ENCODE data around the gene PKD1L1. TPM values are rescaled to one million over a fixed set of nuclear protein-coding genes. Genes with fewer than 3 reads are reported as not detected.
A peak's percentile ranks its signal among the peaks of the same experiment; 100 is the strongest.

Gene PKD1L1
- total RNA-seq, 1 donor from 2014 or later, result 0.30 TPM

- DNase-seq, result no peak
These were observed 82.1 kb downstream of the PKD1L1 start for GRCh38 chr7:47866120-47866519.

DNA sequence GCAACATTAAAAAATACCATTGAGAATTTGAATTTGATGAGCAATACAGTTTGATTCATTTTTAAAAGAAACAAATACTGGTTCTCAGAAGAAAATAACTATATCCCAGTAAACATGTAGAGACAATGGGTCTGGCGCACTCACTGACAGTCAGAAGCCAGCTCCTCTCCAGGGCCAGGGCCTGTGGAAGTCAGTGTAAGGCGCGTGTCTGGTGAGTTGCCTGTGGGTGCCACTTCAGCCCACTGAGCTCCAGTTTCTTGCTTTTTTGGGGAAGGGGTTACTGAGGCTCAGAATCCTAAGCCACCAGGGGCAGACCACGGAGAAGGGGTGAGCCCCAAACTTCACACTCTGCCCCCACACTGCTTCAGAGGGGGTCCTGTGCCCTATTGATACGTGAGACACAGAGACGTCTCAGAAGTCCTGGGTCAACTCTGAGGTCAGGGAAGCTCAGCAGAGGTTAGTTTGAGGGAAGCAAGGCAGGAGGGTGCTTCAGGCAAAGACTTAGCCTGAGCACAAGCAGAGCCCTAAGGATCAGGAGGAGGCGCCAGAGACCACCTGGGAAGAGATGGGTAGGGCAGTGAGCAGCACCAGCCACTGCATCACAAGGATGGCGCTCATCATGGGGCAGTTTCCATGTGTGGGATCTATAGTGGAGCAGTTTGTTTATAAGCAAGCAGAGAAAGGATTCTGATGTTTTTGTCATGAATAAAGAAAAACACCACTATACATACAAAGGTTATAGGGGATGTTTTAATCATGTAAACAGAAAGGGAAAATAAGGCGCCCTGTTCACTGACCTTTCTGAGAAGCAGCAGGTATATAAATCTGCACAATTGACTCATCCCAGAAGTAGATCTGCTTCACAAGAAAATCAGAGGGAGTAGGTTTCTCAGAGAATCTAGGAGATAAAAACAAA is 95.7 kb downstream of the PKD1L1 start:
- DNase-seq, result no peak

- no peak for DNase-seq
These were observed 101.1 kb downstream of the PKD1L1 start for GRCh38 chr7:47847207-47847606.

GRCh38 chr7:47846138-47846836 is 102.0 kb downstream of the PKD1L1 start:
- no peak for DNase-seq

- DNase-seq, result no peak
These were observed 104.0 kb downstream of the PKD1L1 start for GRCh38 chr7:47844311-47844710.

GRCh38 chr7:47843291-47843690 is 105.0 kb downstream of the PKD1L1 start:
- no peak for DNase-seq

GRCh38 chr7:47839381-47839780 is 108.9 kb downstream of the PKD1L1 start:
- DNase-seq, result no peak

GRCh38 chr7:47837826-47838225 is 110.4 kb downstream of the PKD1L1 start:
- no peak for DNase-seq

DNA sequence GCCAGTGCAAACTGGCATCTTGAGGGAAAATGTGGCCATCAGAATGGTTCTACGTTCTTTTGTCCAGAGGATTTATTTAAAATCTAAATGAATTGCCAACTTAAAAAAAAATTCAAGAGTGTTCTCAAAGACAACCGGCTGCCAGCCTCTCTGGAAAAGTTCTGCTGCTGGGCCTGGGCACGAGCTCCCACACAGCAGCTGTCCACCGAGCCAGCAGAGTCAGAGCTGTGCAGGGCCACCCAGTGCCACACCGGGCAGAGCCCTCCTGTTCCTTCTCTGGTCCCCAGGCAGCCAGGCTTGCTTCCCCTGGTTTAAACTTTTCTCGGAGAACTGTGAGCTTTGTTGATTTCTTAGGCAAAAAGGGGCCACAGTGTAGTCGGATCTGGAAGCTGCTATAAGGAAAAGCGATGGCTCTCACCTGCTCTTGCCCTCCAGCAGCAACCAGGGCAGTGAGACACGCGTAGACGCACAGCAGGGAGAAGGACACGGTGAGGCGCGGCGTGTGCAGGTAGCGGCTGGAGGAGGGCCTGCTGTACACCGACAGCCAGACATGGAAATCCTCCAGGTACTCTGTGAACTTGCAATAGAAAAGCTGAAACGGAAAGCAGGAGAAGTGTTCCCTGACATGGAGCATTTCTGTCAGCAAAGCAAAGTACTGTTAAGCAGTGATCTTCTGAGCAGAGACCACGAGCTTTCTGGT is 111.6 kb downstream of the PKD1L1 start:
- DNase-seq, result no peak

- DNase-seq, result no peak
These were observed 112.2 kb downstream of the PKD1L1 start for GRCh38 chr7:47836080-47836479.

- DNase-seq, result no peak
These were observed 115.1 kb downstream of the PKD1L1 start for GRCh38 chr7:47833211-47833610.

GRCh38 chr7:47832105-47832715 is 116.1 kb downstream of the PKD1L1 start:
- DNase-seq, result no peak

DNA sequence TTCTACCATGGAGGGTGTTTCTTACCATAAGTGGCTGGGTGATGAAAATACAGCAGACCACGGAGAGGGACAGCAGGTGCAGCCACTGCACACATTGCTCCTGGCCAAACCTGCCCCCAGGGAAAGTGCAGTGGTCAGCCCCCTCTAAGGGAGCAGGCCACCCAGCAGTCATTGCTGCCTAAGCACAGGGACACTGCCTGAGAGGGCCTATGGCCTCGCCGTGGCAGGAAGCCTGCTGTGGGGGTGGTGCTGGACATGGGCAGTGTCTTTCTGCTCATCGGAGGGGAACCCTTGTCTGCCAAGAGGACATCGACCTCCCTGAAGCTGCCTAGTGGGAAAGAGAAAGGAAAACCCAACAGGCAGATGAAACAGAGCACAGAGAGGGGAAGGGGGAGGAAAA is 118.3 kb downstream of the PKD1L1 start:
- no peak for DNase-seq

DNA sequence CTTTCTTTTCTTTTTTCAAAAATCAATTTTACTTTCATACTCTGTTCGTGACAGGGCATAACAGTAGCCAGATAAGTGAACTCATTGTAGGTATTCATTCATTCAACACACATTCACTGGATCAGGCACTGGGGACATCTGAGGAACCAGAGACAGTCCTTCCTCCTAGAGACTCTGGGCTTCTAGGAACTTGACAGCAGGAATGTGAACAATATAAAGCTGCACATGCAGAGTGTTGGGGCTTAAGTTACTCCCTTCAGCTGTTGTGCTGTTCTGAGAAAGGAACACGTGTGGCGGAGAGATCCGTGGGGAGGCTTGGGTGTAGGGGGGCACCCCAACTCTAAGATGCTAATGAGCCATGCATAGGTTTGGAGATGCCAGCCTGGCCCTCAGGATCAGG is 120.4 kb downstream of the PKD1L1 start:
- no peak for DNase-seq

- no peak for DNase-seq
These were observed 120.9 kb downstream of the PKD1L1 start for GRCh38 chr7:47827351-47827756.

- DNase-seq, result no peak
These were observed 121.5 kb downstream of the PKD1L1 start for GRCh38 chr7:47826754-47827153.

DNA sequence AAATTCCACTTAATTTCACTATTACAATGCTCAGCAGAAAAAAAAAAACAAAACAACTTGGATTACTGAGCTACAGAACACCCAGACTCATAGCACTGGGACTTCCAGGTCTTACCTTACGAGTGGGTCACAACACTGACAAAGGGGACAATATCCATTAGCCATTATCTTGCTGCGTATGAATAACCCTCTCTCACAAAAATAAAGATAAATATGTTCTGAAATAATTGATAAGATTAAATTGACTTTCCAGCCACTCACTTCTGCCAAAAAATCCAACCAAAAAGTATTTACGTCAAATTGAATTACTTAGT is 128.7 kb downstream of the PKD1L1 start:
- no peak for DNase-seq

DNA sequence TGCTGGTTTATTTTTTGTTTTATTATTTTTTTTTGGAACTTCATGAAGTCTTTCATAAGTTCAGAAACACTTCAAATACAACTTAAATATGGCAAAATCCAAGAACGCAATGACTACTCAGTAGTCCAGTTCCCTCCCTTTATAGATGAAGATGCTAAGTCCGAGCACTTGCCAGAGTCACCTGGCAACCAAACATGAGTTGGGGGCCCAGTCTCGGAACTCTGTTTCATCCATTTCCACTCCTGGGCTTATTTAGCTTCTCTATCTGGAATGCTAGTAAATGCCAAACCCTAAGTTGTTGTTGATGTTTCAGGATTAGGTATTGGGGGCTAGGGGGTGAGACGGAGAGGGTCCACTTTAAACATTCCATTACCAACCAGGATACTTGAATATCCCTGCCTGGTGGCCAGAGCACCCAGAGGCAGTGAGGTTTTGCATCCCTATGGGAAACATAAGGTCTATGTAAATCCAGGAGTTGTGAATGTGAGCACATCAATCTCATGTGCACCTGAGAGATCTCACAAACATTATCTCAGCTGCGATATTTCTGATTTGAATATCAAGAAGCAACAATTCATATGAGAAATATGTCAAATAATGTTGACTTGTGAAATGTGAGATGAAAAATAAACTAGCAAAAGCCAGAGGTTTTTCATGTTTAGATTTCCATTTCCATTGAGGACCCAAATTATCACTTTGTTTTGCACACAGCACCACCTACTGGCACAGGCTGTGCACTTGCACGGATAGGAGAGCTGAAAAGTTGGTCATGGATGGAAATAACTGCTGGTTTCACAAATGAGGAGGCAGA is 129.3 kb downstream of the PKD1L1 start:
- peak; percentile 83 for DNase-seq

- no peak for DNase-seq
These were observed 130.3 kb downstream of the PKD1L1 start for GRCh38 chr7:47817917-47818316.

DNA sequence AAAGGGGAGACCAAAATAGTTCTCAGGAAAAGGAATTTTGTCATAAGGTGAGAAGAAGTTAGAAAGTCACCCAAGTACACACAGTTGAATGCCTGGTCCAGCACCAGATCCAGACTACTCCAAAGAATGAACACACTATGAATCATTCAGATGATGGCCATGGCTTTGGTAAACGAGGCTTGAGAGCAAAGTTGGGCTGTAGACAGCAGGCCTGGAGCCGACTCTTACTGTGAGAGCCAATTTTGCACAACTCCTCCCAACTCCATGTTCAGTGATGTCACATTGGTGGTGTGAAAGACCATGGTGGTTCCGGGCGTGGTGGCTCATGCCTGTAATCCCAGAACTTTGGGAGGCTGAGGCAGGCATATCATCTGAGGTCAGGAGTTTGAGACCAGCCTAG is 131.6 kb downstream of the PKD1L1 start:
- no peak for DNase-seq

GRCh38 chr7:47815867-47816266 is 132.4 kb downstream of the PKD1L1 start:
- no peak for DNase-seq
